ENCODE measurements around the gene PGBD4.
"Not testable (repeated sequence)": the region's sequence is repeated elsewhere in the genome, so short reads cannot be mapped to it uniquely, and the experiment has no call there.

GRCh38 chr15:34121786-34122185 lies 19.9 kb downstream of the PGBD4 start:
- TF ChIP-seq, protein P1, sequence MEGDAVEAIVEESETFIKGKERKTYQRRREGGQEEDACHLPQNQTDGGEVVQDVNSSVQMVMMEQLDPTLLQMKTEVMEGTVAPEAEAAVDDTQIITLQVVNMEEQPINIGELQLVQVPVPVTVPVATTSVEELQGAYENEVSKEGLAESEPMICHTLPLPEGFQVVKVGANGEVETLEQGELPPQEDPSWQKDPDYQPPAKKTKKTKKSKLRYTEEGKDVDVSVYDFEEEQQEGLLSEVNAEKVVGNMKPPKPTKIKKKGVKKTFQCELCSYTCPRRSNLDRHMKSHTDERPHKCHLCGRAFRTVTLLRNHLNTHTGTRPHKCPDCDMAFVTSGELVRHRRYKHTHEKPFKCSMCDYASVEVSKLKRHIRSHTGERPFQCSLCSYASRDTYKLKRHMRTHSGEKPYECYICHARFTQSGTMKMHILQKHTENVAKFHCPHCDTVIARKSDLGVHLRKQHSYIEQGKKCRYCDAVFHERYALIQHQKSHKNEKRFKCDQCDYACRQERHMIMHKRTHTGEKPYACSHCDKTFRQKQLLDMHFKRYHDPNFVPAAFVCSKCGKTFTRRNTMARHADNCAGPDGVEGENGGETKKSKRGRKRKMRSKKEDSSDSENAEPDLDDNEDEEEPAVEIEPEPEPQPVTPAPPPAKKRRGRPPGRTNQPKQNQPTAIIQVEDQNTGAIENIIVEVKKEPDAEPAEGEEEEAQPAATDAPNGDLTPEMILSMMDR (IDR thresholded peaks at IDR 0.05; ENCODE audit: low read depth, low read length), result not testable (repeated sequence)
- TF ChIP-seq EZH2phosphoT487 (IDR thresholded peaks at IDR 0.05; ENCODE audit: low read depth), result not testable (repeated sequence)
